Hepatocyte (in vitro differentiated cells): ENCODE results near the gene MAPK8IP1. TPM values are rescaled to one million over a fixed set of nuclear protein-coding genes. Genes with fewer than 3 reads are reported as not detected.

Source experiments
- DNase-seq: peaks from one replicate; pipeline ENCODE4 v3.0.0-alpha.2; 2016; ENCODE audit warnings: low spot score
- H2AFZ ChIP-seq: fragments of 200-600 bp; sonication (generic); 2 replicates; pipeline ENCODE4 v1.6.0; 2016; ENCODE audit warnings: antibody characterized with exemption, mild to moderate bottlenecking
- H3K27ac ChIP-seq: fragments of 200-600 bp; sonication (generic); 2 replicates; pipeline ENCODE4 v1.5.1; 2016; ENCODE audit warnings: mild to moderate bottlenecking
- H3K27me3 ChIP-seq: fragments of 200-600 bp; sonication (generic); 2 replicates; pipeline ENCODE4 v1.6.1; 2016
- H3K36me3 ChIP-seq: fragments of 200-600 bp; sonication (generic); replicated peaks from 2 replicates; pipeline ENCODE4 v1.5.1; 2016; ENCODE audit warnings: low read depth; ENCODE audit not compliant: insufficient read depth
- H3K4me1 ChIP-seq: fragments of 200-600 bp; sonication (generic); 2 replicates; pipeline ENCODE4 v1.5.1; 2016; ENCODE audit warnings: mild to moderate bottlenecking, moderate library complexity; ENCODE audit not compliant: insufficient read depth
- H3K4me2 ChIP-seq: fragments of 200-600 bp; sonication (generic); 2 replicates; pipeline ENCODE4 v1.6.0; 2016
- H3K4me3 ChIP-seq: fragments of 200-600 bp; sonication (generic); 2 replicates; pipeline ENCODE4 v1.5.1; 2016; ENCODE audit warnings: mild to moderate bottlenecking
- H3K79me2 ChIP-seq: fragments of 200-600 bp; sonication (generic); 2 replicates; pipeline ENCODE4 v1.6.0; 2017; ENCODE audit warnings: mild to moderate bottlenecking
- H3K9me2 ChIP-seq: fragments of 200-600 bp; sonication (generic); replicated peaks from 2 replicates; pipeline ENCODE4 v1.6.0; 2017; ENCODE audit warnings: mild to moderate bottlenecking; ENCODE audit not compliant: insufficient read depth
- H3K9me3 ChIP-seq: fragments of 200-600 bp; sonication (generic); 2 replicates; pipeline ENCODE4 v1.5.1; 2016; ENCODE audit warnings: low read depth, mild to moderate bottlenecking
- H4K20me1 ChIP-seq: fragments of 200-600 bp; sonication (generic); 2 replicates; pipeline ENCODE4 v1.6.0; 2016; ENCODE audit warnings: mild to moderate bottlenecking; ENCODE audit not compliant: insufficient read depth, poor library complexity, severe bottlenecking
- EZH2 ChIP-seq: fragments of 200-600 bp; sonication (generic); IDR thresholded peaks from 2 replicates; pipeline ENCODE4 v1.6.1; 2016; ENCODE audit warnings: antibody characterized with exemption, mild to moderate bottlenecking, borderline replicate concordance
- EZH2phosphoT487 ChIP-seq: fragments of 200-600 bp; sonication (generic); IDR thresholded peaks from one replicate; pipeline ENCODE4 v1.6.1; 2018; ENCODE audit warnings: antibody characterized with exemption, mild to moderate bottlenecking, low read depth, moderate library complexity; ENCODE audit not compliant: unreplicated experiment, severe bottlenecking
- WGBS: methylation state at CpG from one replicate; pipeline ENCODE4 v1.1.6; 2016; ENCODE audit warnings: low lambda C conversion rate; ENCODE audit errors: missing lambda C conversion rate; 5-methylcytosine and 5-hydroxymethylcytosine counted together
- polyA plus RNA-seq: library from polyadenylated mRNA; unstranded; fragments of >200 nt; fragmentation: Nextera tagmentation; extraction: Ambion mirVana; gene quantifications from 2 replicates; pipeline ENCODE4 v1.2.1, GENCODE V29; 2016
- total RNA-seq: library from RNA; depleted of rRNA; stranded (reverse); fragments of >200 nt; gene quantifications from 2 replicates; pipeline ENCODE4 v1.2.3, GENCODE V29; 2014
- TF ChIP-seq, protein P1 (sequence below): fragments of 200-600 bp; sonication (generic); IDR thresholded peaks from 2 replicates; pipeline ENCODE4 v1.5.1; 2016; ENCODE audit warnings: antibody characterized with exemption, mild to moderate bottlenecking; ENCODE audit not compliant: poor library complexity

MAPK8IP1 gene
- total and polyA plus RNA-seq, 2 experiments from 2014 or later, result 7.2 to 7.6 TPM

DNA sequence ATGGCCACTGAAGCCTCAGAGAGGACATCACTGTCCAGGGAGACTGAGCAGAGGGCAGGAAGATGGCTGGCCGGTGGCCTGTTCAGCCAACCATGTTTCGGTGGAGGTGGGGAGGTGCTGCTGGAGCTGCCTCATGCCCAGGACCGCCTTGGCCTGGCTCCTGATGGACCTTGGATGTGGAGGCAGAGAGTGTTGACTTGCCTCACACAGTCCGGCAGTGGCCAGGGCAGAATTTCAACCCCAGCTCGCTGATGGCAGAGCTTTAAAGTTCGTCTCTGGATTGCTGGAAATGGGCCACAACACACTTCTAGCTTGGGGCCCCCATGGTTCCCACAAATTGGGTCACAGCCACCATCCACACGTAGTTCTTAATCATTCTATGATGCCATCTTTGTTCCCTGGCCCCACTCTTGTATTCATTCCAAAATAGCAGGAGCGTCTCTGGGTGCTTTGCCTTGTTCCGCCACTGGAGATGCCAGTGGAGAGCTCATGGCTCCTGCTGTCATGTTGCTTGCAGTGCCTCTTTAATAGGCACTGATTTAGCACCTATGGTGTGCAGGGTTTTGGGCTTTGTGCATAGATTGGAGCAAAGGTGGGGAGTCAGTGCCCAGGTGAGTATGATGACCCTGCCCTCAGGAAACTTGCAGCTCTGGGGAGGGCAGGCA, 5.6 kb downstream of the MAPK8IP1 start:
- TF ChIP-seq, protein P1, sequence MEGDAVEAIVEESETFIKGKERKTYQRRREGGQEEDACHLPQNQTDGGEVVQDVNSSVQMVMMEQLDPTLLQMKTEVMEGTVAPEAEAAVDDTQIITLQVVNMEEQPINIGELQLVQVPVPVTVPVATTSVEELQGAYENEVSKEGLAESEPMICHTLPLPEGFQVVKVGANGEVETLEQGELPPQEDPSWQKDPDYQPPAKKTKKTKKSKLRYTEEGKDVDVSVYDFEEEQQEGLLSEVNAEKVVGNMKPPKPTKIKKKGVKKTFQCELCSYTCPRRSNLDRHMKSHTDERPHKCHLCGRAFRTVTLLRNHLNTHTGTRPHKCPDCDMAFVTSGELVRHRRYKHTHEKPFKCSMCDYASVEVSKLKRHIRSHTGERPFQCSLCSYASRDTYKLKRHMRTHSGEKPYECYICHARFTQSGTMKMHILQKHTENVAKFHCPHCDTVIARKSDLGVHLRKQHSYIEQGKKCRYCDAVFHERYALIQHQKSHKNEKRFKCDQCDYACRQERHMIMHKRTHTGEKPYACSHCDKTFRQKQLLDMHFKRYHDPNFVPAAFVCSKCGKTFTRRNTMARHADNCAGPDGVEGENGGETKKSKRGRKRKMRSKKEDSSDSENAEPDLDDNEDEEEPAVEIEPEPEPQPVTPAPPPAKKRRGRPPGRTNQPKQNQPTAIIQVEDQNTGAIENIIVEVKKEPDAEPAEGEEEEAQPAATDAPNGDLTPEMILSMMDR, result no peak
- TF ChIP-seq EZH2phosphoT487 (no peak), EZH2 (no peak)
- WGBS, result 87% methylated on average over 9 of the region's 9 CpGs
- Histone ChIP-seq H3K4me3 (no peak overlapping the region), H3K27me3 (no peaks in the 10 kb centered on the region), H2AFZ (no peak overlapping the region), H3K9me3 (no peaks in the 10 kb centered on the region), H3K79me2 (no peaks in the 10 kb centered on the region), H3K27ac (no peak overlapping the region), H3K36me3 (no peaks in the 10 kb centered on the region), H3K4me2 (no peak overlapping the region), H3K4me1 (no peaks in the 10 kb centered on the region), H4K20me1 (no peaks in the 10 kb centered on the region), H3K9me2 (no peaks in the 10 kb centered on the region)
- no peak for DNase-seq

DNA sequence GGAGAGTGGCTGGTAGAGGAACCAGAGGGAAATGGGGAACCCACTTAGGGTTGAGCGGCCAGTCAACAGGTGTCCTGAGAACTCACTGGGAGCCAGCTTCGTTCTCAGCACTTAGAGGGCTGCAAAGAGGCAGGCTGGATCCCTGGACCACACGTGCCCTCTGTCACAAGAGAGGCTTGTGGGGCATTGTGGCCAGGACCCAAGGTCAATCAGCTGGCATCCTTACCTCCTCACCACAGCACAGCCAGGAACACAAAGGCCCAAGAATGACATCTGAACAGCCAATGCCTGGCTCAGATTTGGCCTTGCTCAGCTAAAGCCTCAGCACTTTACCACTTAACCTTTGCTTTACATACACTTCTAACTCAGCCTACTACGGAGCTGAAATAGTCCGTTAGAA, 7.4 kb downstream of the MAPK8IP1 start:
- Histone ChIP-seq H3K9me2 (no peaks in the 10 kb centered on the region), H3K27ac (no peak overlapping the region), H3K4me3 (no peak overlapping the region), H4K20me1 (no peaks in the 10 kb centered on the region), H3K9me3 (no peaks in the 10 kb centered on the region), H3K4me1 (no peaks in the 10 kb centered on the region), H2AFZ (no peak overlapping the region), H3K36me3 (no peaks in the 10 kb centered on the region), H3K79me2 (no peaks in the 10 kb centered on the region), H3K27me3 (no peaks in the 10 kb centered on the region), H3K4me2 (no peak overlapping the region)
- TF ChIP-seq EZH2 (no peak), EZH2phosphoT487 (no peak)
- TF ChIP-seq, protein P1, result no peak
- WGBS, result 72% methylated on average over 5 of the region's 5 CpGs
- DNase-seq, result no peak

DNA sequence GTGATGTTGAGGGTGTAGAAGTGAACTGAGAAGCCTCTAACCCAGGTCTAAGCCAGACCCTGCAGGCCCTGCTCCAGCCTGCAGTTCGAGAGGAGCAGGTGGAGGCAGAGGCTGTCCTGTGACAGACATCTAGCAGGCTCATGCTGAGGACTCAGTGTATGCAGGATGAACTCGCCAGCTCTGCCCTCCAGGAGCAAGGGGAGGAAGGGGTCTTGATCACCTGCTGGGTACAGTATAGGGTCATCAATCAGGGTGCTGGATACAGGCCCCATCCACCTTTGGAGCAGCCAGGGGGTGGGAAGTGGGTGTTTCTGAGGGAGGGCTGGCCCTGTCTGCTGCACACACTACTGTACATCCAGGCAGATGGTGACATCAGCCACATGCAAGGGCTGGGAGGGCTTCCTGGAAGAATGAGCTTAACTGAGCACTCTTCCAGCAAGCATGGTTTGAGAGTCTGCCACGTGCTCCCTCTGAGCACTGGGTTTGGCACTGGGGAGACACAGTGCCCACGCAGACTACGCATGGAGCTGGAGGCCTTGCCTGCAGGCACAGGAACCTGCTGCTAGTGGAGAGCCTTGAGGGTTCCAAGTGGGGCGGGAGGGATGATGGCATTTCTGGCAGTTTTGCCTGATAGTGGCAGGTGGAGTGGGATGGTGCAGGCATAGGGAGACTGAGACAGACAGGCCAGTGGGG, 9.2 kb downstream of the MAPK8IP1 start:
- Histone ChIP-seq H3K9me3 (no peaks in the 10 kb centered on the region), H3K27ac (no peak overlapping the region), H3K36me3 (no peaks in the 10 kb centered on the region), H4K20me1 (no peaks in the 10 kb centered on the region), H3K4me3 (no peak overlapping the region), H3K4me1 (peaks cover 6% of the 10 kb centered on the region), H3K4me2 (no peak overlapping the region), H2AFZ (no peak overlapping the region), H3K79me2 (no peaks in the 10 kb centered on the region), H3K9me2 (no peaks in the 10 kb centered on the region), H3K27me3 (no peaks in the 10 kb centered on the region)
- DNase-seq, result no peak
- WGBS, result 82% methylated on average over 5 of the region's 6 CpGs
- TF ChIP-seq, protein P1, result no peak
- TF ChIP-seq EZH2 (no peak), EZH2phosphoT487 (no peak)
